ENCODE data around the gene SMARCB1.

DNA sequence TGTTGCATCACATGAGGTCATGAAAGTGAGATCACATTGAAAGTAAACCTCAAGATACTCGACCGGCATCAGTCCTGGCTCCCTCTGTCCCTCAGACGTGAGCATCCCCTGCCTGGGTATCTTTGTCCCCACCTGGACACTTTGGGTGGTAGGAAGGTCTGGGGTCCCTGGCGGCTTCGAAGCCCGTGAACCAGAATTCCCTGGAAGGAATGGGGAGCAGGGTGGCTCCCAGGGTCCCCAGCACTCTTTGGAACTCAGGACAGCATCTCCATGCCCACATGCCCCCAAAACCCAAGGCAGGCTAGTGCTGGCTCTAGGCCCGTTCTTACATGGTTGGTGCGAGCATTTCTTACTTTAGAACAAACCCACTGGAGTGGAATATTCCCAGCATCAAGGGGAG lies 44.5 kb downstream of the SMARCB1 start:
- TF ChIP-seq CTCF (conservative IDR thresholded peaks at IDR 0.05; ENCODE audit: low read depth, low read length) (no peak), EZH2 (IDR thresholded peaks at IDR 0.05; ENCODE audit: low read length, unreplicated experiment) (no peak)

Data from PC-3 (cell line).